T-helper 2 cell treated with Interferon-gamma antibody and Interleukin-4, amounts not matched to agents 100 ng/mL and 5 ng/mL, for 36 hours (primary cell): ENCODE data around the gene NBEAL1. TPM values are rescaled to one million over a fixed set of nuclear protein-coding genes. Genes with fewer than 3 reads are reported as not detected.
"Not testable (repeated sequence)": the region's sequence is repeated elsewhere in the genome, so short reads cannot be mapped to it uniquely, and the experiment has no call there.

Experiments
- intact Hi-C: fragments of 100-400 bp; cut with micrococcal nuclease; formaldehyde crosslinking; loops from one replicate; pipeline ENCODE4 v1.15.1; 2023
- total RNA-seq: library from RNA; stranded (reverse); gene quantifications from 2 replicates; pipeline ENCODE4 v1.2.3, GENCODE V29; 2022

Gene NBEAL1
- 10.4 and 10.7 TPM in 2 replicates for total RNA-seq

GRCh38 chr2:203014456-203015199 is at the start of gene NBEAL1:
Gene NBEAL1 (plus strand): TSS chr2:203014875. CDS start chr2:203016385, 1,510 bp downstream.
- intact Hi-C loops = loop anchor here (1.0 to 10.0 kb wide), 7 partner anchors 103 to 640 kb away; partner anchors contain the start of genes ABI2, BMPR2, CYP20A1 and FAM117B

DNA sequence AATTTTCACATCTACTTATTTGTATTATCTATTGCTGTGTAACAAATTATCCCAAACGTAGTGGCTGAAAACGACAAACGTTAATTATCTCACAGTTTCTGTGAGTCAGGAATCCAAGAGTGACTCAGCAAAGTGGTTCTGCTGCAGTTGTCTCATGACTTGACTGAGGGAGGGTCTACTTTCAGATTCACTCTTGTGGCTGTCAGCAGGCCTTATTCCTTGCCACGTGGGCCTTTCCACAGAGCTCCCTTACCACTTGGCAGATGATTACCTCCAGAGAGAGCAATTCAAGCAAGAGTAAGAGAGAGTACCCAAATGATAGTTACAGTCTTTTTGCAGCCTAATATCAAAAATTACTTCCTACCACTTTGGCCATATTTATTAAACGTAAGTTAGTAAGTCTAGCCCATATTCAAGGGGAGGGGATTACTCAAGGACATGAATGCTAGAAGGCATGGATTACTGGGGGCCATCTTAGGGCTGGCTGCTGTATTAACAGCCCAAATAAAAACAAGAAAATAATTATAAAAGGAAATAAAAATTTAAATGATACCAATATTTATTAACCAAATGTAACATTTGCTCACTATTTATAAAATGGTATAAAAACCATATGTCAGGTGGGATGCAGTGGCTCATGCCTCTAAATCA is 48.7 kb upstream of the NBEAL1 start:
- intact Hi-C loops = no loop called here

DNA sequence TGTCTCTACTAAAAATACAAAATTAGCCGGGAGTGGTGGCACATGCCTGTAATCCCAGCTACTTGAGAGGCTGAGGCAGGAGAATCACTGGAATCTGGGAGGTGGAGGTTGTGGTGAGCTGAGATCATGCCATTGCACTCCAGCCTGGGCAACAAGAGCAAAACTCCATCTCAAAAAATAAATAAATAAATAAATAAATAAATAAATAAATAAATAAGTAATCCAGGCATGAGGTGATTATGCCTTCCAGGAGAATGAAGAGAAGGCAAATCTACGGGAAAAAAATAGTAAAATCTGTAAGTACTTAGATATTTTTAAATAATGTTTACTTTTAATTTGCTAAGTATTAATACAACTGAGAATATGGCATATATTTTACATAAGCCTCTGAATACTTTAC is 45.3 kb upstream of the NBEAL1 start:
- intact Hi-C loops = not testable (repeated sequence)

DNA sequence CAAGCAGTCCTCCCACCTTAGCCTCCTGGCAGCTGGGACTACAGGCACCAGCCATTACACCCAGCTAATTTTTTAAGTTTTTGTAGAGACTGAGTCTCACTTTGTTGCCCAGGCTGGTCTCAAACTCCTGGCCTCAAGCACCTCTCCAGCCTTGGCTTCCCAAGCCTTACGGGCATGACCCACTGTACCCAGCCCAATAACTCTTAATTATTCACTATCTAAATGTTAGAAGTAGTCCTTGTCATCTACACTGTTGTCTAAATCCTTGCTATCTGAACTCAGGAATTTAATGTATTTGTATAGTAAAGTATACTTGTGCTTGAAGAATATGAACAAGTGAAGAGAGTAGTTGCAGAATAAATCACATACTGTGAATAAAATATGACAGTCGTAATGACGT is 37.9 kb upstream of the NBEAL1 start:
- intact Hi-C loops = no loop called here

DNA sequence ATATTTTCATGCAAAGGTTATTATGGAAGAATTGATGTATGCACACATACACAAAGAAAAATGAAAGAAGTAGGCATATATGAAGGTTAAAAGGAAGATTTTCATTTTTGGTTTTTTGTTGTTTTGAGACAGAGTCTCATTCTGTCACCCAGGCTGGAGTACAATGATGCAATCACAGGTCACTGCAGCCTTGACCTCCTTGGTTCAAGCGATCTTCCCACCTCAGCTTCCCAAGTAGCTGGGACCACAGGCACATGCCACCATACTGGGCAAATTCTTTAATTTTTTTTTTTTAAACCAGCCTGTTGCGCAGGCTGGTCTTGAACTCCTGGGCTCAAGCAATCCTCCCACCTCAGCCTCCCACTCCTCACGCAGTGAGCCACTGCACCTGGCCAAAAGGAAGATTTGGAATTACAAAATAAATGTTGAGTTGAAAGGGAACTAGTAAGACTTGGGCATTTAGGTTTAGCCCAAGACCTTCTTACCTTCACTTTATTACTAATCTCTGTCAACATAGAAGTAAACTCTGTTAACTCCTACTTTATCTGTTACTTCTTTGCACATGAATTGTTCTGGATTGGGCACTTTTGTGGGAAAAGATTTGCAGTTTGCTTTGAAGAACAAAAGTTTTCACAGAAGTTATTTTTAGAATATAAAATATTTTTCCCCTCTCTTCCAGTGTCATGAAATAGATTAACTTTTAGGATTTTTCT is 31.7 kb upstream of the NBEAL1 start:
- intact Hi-C loops = no loop called here

DNA sequence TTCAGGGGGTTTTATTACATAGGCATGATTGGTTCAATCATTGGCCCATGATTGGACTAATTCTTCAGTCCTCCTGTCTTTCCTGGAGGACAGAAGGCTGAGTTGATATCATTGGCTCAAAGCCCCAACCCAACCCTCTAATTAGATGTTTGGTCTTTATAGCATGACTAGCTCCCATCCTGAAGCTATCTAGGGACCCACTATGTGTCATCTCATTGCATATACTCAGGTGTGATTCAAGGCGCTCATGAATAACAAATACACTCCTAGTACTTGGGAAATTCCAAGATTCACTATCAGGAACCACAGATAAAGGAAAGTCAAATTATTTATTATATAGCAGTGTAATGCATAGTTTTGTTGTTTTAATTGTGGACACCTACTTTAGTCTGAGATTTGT is 24.9 kb upstream of the NBEAL1 start:
- intact Hi-C loops = no loop called here

DNA sequence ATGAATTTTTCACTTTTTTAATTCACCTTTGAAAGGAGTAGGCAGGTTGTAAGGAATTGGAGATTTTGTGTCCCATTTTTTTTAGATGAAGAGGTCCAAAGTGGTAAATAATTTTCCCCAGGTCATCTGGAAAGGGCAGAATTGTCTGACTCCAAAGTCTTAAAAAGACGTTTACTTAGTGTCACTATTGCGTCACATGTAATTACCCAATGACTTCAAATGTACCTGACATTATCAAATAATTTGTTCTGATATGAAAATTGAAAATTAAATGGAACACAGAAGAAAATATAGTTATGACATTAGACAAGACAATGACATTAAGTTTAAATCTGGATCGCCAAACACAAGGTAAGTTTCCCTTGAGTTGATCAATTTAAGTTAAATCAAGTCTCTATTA is 24.2 kb upstream of the NBEAL1 start:
- intact Hi-C loops = no loop called here

DNA sequence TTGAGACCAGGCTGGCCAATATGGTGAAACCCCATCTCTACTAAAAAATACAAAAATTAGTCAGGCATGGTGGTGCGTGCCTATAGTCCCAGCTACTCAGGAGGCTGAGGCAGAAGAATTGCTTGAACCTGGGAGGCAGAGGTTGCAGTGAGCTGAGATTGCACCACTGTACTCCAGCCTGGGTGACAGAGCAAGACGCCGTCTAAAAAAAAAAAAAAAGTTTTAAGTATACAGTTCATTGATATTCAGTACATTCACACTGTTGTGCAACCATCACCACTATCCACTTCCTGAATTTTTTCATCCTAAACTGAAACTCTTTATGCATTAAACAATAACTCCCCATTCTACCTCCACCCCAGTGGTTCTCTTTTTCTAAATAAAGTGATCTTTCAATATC is 17.6 kb upstream of the NBEAL1 start:
- intact Hi-C loops = not testable (repeated sequence)

- intact Hi-C loops = no loop called here
These were observed 12.4 kb upstream of the NBEAL1 start for GRCh38 chr2:203002054-203002821.

- intact Hi-C loops = no loop called here
These were observed 11.0 kb upstream of the NBEAL1 start for GRCh38 chr2:203003716-203004115.

DNA sequence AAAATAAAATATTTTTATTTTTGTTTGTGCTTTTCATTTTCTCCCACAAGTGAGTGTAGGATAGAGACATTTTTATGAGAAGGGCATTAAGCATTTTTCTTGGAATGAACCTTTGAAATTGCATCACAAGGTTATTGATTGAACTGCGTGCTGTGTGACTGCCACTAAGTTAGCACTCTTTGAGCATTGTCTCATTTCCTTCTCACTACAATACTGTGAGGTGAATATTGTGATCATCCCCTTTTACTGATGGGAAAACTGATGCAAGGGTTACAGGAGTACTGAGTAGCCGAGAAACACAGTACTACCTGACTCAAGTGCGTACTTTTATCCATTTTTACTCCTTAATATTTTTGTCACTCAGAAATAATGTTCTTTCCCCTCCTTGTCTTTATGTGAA is 2.0 kb downstream of the NBEAL1 start:
- intact Hi-C loops = loop anchor here (10.0 kb wide), 2 partner anchors 432 to 642 kb away; partner anchors contain the start of gene BMPR2

DNA sequence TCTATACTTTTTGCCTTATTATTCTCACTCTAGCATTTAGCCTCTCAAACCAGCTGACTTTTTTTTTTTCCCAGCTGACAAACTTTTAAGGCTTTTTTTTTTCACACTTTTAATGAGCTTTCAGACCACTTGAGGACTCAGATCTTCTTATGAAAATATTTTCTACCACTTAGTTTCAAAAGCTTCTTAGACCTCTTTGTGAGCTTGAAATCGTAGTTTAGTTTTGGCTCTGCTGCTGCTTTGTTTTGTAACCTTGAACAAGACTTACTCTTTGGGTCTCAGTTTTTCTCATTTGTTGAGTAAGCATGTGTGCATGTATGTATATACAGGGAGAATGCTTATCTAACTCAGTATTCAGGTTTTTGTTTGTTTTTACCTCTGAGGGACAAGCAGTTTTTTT is 3.5 kb downstream of the NBEAL1 start:
- intact Hi-C loops = loop anchor here (10.0 kb wide), 2 partner anchors 433 to 643 kb away; partner anchors contain the start of gene BMPR2

DNA sequence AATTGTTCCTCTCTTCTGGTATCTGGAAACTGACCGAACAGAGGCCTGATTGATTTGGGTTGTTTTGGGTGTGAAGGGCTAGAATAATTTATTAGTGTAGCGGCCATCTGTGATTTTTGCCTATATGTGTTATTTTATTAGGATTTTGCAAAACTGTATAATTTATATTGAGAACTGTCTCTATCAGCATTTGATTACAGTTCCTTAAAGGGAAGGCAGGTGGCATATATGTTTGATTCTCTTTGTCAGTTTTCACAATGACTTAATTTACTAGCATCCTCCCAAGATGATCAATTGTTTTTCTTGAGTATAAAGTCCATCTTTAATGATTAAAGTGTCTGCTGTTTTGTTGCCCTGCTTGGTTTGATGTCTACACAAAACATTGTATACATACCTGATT is 4.5 kb downstream of the NBEAL1 start:
- intact Hi-C loops = loop anchor here (10.0 kb wide), 2 partner anchors 434 to 644 kb away; partner anchors contain the start of gene BMPR2

DNA sequence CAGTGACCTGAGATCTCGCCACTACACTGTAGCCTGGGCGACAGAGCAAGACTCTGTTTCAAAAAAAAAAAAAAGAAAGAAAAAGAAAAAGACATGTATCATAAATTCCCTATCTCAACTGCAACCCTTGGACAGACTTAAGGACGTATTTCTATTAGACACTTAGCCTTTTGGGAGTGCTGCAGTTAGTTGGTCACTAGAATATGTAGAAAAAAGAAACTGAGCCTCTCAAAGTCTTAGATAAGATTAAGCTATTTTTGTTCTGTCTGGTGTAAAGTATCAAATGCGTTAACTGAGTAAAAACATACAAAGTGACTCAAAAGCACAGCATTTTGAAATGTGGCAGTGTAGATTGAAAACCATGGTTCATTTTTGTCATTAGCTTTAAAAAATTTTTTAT is 7.3 kb downstream of the NBEAL1 start:
- intact Hi-C loops = no loop called here

GRCh38 chr2:203022751-203023150 is 8.1 kb downstream of the NBEAL1 start:
- intact Hi-C loops = no loop called here

DNA sequence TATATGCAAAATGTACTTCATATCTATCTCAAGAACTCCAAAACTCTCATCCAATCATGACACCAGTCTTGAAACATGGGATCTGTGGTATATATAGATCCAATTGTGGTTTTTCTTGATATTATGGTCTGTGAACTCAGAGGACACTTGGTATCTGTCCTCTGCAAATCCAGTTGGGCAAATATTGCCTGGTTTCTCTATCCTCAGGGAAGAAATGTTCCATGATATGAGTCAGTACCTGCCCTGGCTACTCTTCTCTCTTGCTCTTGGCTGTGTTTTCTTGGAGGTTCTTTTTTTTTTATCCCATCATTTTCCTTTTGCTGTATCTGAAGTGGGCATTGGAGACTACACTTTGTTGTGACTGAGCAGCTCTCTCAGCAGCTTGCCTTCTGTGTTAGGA is 10.9 kb downstream of the NBEAL1 start:
- intact Hi-C loops = no loop called here

DNA sequence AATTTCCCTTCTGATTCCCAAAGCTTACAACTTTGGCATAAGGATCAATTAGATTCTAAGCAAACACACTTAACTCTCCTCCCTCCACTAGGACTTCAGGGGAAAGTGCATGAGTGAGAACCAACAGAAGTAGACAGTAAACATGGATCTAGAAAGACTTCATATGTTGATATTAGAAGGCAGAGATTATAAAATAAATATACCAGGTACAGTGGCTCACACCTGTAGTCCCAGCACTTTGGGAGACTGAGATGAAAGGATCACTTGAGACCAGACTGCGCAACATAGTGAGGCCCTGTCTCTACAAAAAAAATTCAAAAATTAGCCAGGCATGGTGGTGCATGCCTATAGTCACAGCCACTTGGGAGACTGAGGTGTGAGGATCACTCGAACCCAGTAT is 15.9 kb downstream of the NBEAL1 start:
- intact Hi-C loops = no loop called here

DNA sequence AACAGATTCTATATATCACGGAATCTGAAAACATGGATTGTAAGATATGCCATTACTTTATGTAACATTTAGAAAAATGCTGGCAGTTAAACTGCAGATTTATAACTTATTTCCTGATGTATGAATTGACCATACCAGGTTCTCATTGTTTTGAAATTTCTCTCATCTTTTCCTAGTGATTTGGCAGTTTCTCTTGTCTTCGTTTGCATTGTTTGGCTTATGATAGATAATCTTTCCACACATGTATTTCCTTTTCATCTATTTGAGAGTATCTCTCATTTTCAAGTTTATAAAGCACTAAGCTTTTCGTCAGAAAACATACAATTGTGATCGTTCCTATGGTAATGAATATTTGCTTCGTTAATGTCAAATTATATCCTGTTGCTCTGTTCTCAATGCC is 16.3 kb downstream of the NBEAL1 start:
- intact Hi-C loops = no loop called here

DNA sequence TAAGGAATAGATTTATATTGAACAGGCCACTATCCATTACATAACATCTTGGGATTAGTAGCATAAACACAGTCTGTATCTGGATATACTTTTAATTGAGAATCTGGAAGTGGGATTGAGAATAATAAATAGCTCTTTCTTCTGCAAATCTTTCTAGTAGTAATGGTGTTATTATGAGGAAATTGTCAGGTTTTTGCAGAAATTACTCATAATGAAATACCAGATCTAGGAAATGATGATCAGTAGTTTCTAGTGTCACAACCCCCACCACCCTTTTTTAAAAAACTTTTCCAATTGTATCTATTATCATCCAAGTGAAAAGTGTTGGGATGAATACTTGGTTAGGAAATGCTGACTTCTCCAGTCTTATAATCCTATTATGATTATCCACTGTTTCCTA is 18.7 kb downstream of the NBEAL1 start:
- intact Hi-C loops = no loop called here

- intact Hi-C loops = no loop called here
These were observed 21.3 kb downstream of the NBEAL1 start for GRCh38 chr2:203035879-203036470.

- intact Hi-C loops = no loop called here
These were observed 22.4 kb downstream of the NBEAL1 start for GRCh38 chr2:203037026-203037425.
